GM20000 (cell line): Measurements from ENCODE around the gene HOXC5.

Experiments
- DNase-seq: peaks from one replicate; pipeline ENCODE4 v3.0.0; 2012; ENCODE audit warnings: low spot score
- CTCF ChIP-seq: IDR thresholded peaks from 2 replicates; pipeline ENCODE4 v1.5.1; 2012; ENCODE audit warnings: mild to moderate bottlenecking, control low read depth; ENCODE audit errors: extremely low read depth, missing control alignments

Gene HOXC5

GRCh38 chr12:53992377-53992889 is 40.4 kb upstream of the HOXC5 start:
- no peak for TF ChIP-seq CTCF
- DNase-seq = no peak

GRCh38 chr12:53993162-53994008 is 39.5 kb upstream of the HOXC5 start:
- no peak for DNase-seq
- no peak for TF ChIP-seq CTCF

- TF ChIP-seq CTCF = no peak
- no peak for DNase-seq
Observed at GRCh38 chr12:53994009-53994263, 38.9 kb upstream of the HOXC5 start.

GRCh38 chr12:53994264-53995001 is 38.4 kb upstream of the HOXC5 start:
- DNase-seq = no peak
- TF ChIP-seq CTCF = no peak

GRCh38 chr12:53995002-53995377 is 37.9 kb upstream of the HOXC5 start:
- no peak for TF ChIP-seq CTCF
- no peak for DNase-seq

GRCh38 chr12:53995378-53996239 is 37.2 kb upstream of the HOXC5 start:
- no peak for DNase-seq

More at GRCh38 chr12:53995378-53996239, 37.2 kb upstream of the HOXC5 start:
- no peak for TF ChIP-seq CTCF
